Effector memory CD4-positive, alpha-beta T cell (primary cell): ENCODE results near the gene OVOL3.
"Not testable (repeated sequence)": the region's sequence is repeated elsewhere in the genome, so short reads cannot be mapped to it uniquely, and the experiment has no call there.

ENCODE experiments used
- DNase-seq, 3 donors: peaks; one replicate each; pipeline ENCODE4 v3.0.0-alpha.2; 2020
- H3K27ac ChIP-seq: 2 replicates; pipeline ENCODE4 v1.7.0; 2013; ENCODE audit warnings: mild to moderate bottlenecking, low read length, moderate library complexity; ENCODE audit not compliant: insufficient read depth, poor library complexity, severe bottlenecking
- H3K27me3 ChIP-seq: replicated peaks from 2 replicates; pipeline ENCODE4 v1.7.0; 2013; ENCODE audit warnings: mild to moderate bottlenecking, low read length; ENCODE audit not compliant: insufficient read depth, control insufficient read depth, poor library complexity, severe bottlenecking
- H3K36me3 ChIP-seq: 2 replicates; pipeline ENCODE4 v1.7.0; 2013; ENCODE audit warnings: mild to moderate bottlenecking, low read length, moderate library complexity; ENCODE audit not compliant: control insufficient read depth, insufficient read depth
- H3K4me1 ChIP-seq: 2 replicates; pipeline ENCODE4 v1.7.0; 2013; ENCODE audit warnings: low read length, mild to moderate bottlenecking; ENCODE audit not compliant: control insufficient read depth, insufficient read depth, poor library complexity, severe bottlenecking
- H3K4me3 ChIP-seq: 2 replicates; pipeline ENCODE4 v1.7.0; 2013; ENCODE audit warnings: low read length, low read depth, mild to moderate bottlenecking; ENCODE audit not compliant: insufficient read depth, poor library complexity, severe bottlenecking
- H3K9me3 ChIP-seq: 2 replicates; pipeline ENCODE4 v1.7.0; 2013; ENCODE audit warnings: mild to moderate bottlenecking, low read length, moderate library complexity; ENCODE audit not compliant: control insufficient read depth
- total RNA-seq, 3 donors: gene quantifications; one replicate each; lab custom pipeline; 2026; lab: John Stamatoyannopoulos, UW

OVOL3 gene
- total RNA-seq = 0 reads per million in 3 donors

DNA sequence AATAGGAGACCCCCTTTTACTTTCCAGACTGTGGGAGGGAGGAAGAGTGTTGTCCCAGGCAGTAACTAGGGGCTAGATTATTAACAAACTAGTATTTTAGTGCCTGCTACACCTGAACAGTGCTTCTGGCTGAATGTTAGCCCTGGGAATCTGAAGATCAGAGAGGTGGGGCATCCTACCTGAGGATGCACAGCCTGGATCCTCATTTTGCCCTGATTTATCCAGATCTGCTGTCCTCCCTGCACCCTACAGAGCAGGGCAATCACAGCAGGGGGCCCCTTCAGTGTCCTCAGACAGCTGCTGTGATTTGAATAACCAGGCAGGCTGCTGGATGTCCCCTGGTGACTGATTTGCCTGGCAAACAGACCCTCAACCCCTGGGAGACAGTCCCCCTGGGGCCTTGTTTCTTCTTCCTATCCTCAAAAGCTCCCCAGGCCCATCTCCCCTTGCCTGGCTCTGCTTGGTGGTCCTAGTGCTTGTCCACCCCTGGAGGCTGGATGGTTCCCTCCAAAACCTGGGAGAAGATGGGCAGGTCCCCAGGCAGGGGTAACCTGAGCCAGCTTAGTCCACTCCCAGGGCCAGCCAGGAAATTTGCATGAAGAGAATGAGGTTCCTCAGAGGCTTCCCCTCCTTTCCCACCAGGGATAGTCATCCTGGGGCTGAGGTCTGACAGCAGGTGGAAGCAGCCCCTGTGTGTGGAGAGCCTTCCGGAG is at the start of gene OVOL3:
Gene OVOL3 (plus strand): TSS at position 657 of the 713 bp plus-strand sequence. CDS start 60 bp downstream, outside the sequence.
- no peak for DNase-seq
- H3K9me3 ChIP-seq = no peaks in the 10 kb centered on the region
- H3K27me3 ChIP-seq = no peaks in the 10 kb centered on the region
- peaks cover 20% of the 10 kb centered on the region for H3K36me3 ChIP-seq
- peaks cover 11% of the 10 kb centered on the region for H3K4me1 ChIP-seq
- no peak within 1 kb of the TSS for H3K4me3 ChIP-seq
- H3K27ac ChIP-seq = no peak within 1 kb of the TSS

DNA sequence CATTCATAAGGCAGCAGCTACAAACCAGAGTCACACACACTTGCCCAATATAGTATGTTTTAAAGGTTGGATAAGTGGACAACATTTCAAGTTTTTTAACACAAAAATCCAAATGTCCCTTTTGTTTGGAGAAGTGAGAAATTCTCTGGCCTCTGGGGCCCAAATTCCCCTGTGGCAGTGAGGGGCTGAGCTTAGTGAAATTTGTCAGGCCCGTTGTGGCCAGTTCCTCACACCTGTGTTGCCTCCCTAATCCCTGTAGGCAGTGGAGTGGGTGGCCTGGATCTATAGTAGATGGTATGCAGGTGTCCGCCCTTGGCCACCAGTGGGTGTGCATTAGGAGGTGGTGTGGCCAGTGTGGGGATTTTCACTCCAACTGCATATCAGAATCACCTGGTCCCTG is 49.6 kb upstream of the OVOL3 start:
- Histone ChIP-seq H3K9me3 (no peaks in the 10 kb centered on the region), H3K4me3 (no peak overlapping the region), H3K27ac (no peak overlapping the region), H3K27me3 (no peaks in the 10 kb centered on the region), H3K4me1 (no peaks in the 10 kb centered on the region), H3K36me3 (no peaks in the 10 kb centered on the region)
- DNase-seq = no peak

- no peak for DNase-seq
- H3K36me3 ChIP-seq = no peaks in the 10 kb centered on the region
- no peak overlapping the region for H3K27ac ChIP-seq
- H3K4me1 ChIP-seq = no peaks in the 10 kb centered on the region
- no peak overlapping the region for H3K4me3 ChIP-seq
- H3K9me3 ChIP-seq = no peaks in the 10 kb centered on the region
- H3K27me3 ChIP-seq = no peaks in the 10 kb centered on the region
These were observed 46.1 kb upstream of the OVOL3 start for GRCh38 chr19:36064826-36065225.

- no peak for DNase-seq
- Histone ChIP-seq H3K36me3 (no peaks in the 10 kb centered on the region), H3K9me3 (no peaks in the 10 kb centered on the region), H3K4me1 (no peaks in the 10 kb centered on the region), H3K27ac (no peak overlapping the region), H3K27me3 (no peaks in the 10 kb centered on the region), H3K4me3 (no peak overlapping the region)
These were observed 43.3 kb upstream of the OVOL3 start for GRCh38 chr19:36067681-36068080.

DNA sequence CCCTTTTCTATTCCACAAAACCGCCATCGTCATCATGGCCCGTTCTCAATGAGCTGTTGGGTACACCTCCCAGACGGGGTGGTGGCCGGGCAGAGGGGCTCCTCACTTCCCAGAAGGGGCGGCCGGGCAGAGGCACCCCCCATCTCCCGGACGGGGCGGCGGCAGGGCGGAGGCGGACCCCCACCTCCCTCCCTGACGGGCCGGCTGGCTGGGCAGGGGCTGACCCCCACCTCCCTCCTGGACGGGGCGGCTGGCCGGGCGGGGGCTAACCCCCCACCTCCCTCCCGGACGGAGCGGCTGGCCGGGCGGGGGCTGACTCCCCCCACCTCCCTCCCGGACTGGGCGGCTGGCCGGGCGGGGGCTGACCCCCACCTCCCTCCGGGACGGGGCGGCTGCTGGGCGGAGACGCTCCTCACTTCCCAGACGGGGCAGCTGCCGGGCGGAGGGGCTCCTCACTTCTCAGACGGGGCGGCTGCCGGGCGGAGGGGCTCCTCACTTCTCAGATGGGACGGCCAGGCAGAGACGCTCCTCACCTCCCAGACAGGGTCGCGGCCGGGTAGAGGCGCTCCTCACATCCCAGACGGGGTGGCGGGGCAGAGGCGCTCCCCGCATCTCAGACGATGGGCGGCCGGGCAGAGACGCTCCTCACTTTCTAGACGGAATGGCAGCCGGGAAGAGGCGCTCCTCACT is 42.0 kb upstream of the OVOL3 start:
- not testable (repeated sequence) for H3K9me3 ChIP-seq, H3K36me3 ChIP-seq, H3K4me3 ChIP-seq, H3K27ac ChIP-seq, DNase-seq, H3K4me1 ChIP-seq, H3K27me3 ChIP-seq

- no peak for DNase-seq
- Histone ChIP-seq H3K9me3 (no peaks in the 10 kb centered on the region), H3K27ac (no peak overlapping the region), H3K36me3 (no peaks in the 10 kb centered on the region), H3K4me1 (no peaks in the 10 kb centered on the region), H3K4me3 (no peak overlapping the region), H3K27me3 (no peaks in the 10 kb centered on the region)
These were observed 38.9 kb upstream of the OVOL3 start for GRCh38 chr19:36072081-36072480.

DNA sequence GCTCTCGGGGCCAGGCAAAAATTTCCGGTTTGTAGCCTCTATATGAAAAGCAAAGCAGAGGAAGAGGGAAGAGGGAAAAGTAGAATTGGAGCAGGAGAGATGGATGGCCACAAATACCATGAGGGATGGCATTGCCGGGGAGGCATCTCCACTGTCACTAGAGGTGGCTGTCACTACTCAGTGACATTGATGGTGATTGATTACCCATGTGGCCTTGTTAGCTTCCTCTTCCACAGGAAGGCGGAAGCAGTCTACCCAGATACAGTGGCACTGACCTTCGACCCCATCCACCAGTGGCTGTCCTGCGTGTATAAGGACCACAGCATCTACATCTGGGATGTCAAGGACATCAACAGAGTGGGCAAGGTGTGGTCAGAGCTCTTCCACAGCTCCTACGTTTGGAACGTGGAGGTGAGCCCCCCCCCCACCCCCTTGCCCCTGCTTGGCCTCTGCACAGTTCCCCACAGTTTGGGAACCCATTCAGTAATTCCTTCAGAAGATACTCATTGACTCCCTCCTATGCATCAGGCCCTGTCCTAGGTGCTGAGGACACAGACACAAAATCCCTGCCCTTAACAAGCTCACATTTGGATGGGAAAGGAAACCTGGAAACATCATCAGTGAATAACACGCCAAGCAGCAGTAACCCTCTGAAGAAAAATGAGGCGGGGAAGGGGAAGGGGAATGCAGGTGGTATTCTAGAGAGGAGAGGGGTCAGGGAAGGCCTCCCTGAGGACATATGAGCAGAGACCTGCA is 37.6 kb upstream of the OVOL3 start:
- Histone ChIP-seq H3K9me3 (no peaks in the 10 kb centered on the region), H3K27me3 (no peaks in the 10 kb centered on the region), H3K4me3 (no peak overlapping the region), H3K27ac (no peak overlapping the region), H3K36me3 (no peaks in the 10 kb centered on the region), H3K4me1 (no peaks in the 10 kb centered on the region)
- DNase-seq = no peak

- Histone ChIP-seq H3K9me3 (no peaks in the 10 kb centered on the region), H3K4me1 (no peaks in the 10 kb centered on the region), H3K27me3 (no peaks in the 10 kb centered on the region), H3K4me3 (no peak overlapping the region), H3K36me3 (no peaks in the 10 kb centered on the region), H3K27ac (no peak overlapping the region)
- DNase-seq = no peak
These were observed 31.5 kb upstream of the OVOL3 start for GRCh38 chr19:36079389-36079945.

DNA sequence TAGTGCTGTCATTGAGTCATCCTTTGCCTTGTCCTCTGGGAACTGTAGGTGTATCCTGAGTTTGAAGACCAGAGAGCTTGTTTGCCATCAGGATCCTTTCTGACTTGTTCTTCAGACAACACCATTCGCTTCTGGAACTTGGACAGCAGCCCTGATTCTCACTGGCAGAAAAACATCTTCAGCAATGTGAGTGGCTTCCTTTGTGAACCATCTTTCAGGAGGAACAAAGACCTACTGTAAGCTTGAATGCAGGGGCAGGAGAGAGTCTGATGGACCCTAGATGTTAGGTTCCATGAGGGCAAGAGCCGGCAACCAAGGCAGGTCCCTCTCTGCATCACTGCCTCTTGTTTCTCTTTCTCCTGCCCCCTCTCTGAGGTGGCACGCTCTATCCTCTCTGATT is 29.6 kb upstream of the OVOL3 start:
- Histone ChIP-seq H3K27ac (no peak overlapping the region), H3K36me3 (no peaks in the 10 kb centered on the region)

More for the DNA sequence above, 29.6 kb upstream of the OVOL3 start:
- Histone ChIP-seq H3K27me3 (no peaks in the 10 kb centered on the region), H3K9me3 (no peaks in the 10 kb centered on the region), H3K4me3 (no peak overlapping the region), H3K4me1 (no peaks in the 10 kb centered on the region)
- no peak for DNase-seq
